ENCODE data around the gene FGD5. TPM values are rescaled to one million over a fixed set of nuclear protein-coding genes. Genes with fewer than 3 reads are reported as not detected.

The FGD5 gene
- polyA plus RNA-seq, 1 of the 3 experiments (the other 2 are of a cell fraction) = not detected

DNA sequence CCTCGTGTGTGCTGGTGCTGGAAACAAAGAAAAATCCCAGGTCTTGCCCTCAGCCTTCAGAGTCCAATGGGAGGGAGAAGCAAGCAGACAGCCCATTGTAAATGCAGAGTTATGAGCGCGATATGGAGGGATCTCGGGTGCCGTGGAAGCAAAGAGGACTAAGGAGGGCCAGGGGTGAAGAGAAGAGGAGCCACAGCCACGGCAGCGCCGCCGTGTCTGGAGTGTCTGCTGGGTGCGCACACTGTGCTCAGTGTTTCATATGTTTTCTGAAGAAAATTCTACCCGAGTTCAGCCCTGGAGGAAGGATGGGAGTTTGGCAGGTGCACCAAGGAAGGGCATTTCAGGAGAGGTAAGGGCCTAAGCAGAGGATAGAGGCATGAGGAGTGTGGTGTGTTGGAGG lies 92.9 kb downstream of the FGD5 start:
- ChIA-PET CTCF (interaction anchor here (1.3 to 7.2 kb wide), 5 partner anchors 10 to 237 kb away, joined by 3 to 105 read pairs (median 60); partner anchors contain the start of gene C3orf20), POLR2A (no interaction called here)
- H4K20me1 ChIP-seq (ENCODE audit: insufficient read depth) = no peaks in the 10 kb centered on the region
- H3K27ac ChIP-seq (ENCODE audit: low read depth in 2 of 2, low read length in 1 of 2) = no peak overlapping the region
- H3K27me3 ChIP-seq (ENCODE audit: insufficient read depth) = peaks cover 5% of the 10 kb centered on the region; the same call in 1 of the 2 replicates
- no peak overlapping the region for H3K4me2 ChIP-seq
- 72% methylated on average over 11 of the region's 11 CpGs for WGBS (ENCODE audit: low lambda C conversion rate)
- no peak overlapping the region for H3K9ac ChIP-seq
- no peaks in the 10 kb centered on the region for H3K36me3 ChIP-seq (replicated peaks in 1 of 2; ENCODE audit: control insufficient read depth in 1 of 2, insufficient read depth in 2 of 2, low read length in 1 of 2)
- H3K9me3 ChIP-seq = no peaks in the 10 kb centered on the region
- no peak for DNase-seq
- H3K79me2 ChIP-seq (ENCODE audit: insufficient read depth) = no peaks in the 10 kb centered on the region
- H2AFZ ChIP-seq (ENCODE audit: low read depth) = no peak overlapping the region
- H3K4me3 ChIP-seq (ENCODE audit: low read depth in 2 of 2, low read length in 1 of 2) = no peak overlapping the region
- peaks cover 0 to 26% of the 10 kb centered on the region in 2 experiments; a peak in 1 of 4 replicates for H3K4me1 ChIP-seq (ENCODE audit: control insufficient read depth in 1 of 2, insufficient read depth in 2 of 2, low read depth in 1 of 2, low read length in 1 of 2)
- H3F3A ChIP-seq (replicated peaks; ENCODE audit: insufficient read depth) = no peaks in the 10 kb centered on the region
- no peaks in the 10 kb centered on the region for H3K9me2 ChIP-seq
- no peak for TF ChIP-seq RAD21 (IDR thresholded peaks at IDR 0.05; ENCODE audit: low read length)
- TF ChIP-seq, protein P1, sequence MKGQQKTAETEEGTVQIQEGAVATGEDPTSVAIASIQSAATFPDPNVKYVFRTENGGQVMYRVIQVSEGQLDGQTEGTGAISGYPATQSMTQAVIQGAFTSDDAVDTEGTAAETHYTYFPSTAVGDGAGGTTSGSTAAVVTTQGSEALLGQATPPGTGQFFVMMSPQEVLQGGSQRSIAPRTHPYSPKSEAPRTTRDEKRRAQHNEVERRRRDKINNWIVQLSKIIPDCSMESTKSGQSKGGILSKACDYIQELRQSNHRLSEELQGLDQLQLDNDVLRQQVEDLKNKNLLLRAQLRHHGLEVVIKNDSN (IDR thresholded peaks at IDR 0.05; ENCODE audit: borderline replicate concordance, low read depth) = no peak
- no peak for TF ChIP-seq EP300 (IDR thresholded peaks at IDR 0.05; ENCODE audit: borderline replicate concordance in 1 of 2, low read depth in 1 of 2, low read length in 1 of 2)
- TF ChIP-seq, protein P2, sequence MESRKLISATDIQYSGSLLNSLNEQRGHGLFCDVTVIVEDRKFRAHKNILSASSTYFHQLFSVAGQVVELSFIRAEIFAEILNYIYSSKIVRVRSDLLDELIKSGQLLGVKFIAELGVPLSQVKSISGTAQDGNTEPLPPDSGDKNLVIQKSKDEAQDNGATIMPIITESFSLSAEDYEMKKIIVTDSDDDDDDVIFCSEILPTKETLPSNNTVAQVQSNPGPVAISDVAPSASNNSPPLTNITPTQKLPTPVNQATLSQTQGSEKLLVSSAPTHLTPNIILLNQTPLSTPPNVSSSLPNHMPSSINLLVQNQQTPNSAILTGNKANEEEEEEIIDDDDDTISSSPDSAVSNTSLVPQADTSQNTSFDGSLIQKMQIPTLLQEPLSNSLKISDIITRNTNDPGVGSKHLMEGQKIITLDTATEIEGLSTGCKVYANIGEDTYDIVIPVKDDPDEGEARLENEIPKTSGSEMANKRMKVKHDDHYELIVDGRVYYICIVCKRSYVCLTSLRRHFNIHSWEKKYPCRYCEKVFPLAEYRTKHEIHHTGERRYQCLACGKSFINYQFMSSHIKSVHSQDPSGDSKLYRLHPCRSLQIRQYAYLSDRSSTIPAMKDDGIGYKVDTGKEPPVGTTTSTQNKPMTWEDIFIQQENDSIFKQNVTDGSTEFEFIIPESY (IDR thresholded peaks at IDR 0.05; ENCODE audit: borderline replicate concordance, low read depth) = no peak
- TF ChIP-seq GATA2 (CRISPR knock-in tag; IDR thresholded peaks at IDR 0.05) = no peak
- no peak for TF ChIP-seq TEAD4 (IDR thresholded peaks at IDR 0.05; ENCODE audit: borderline replicate concordance, insufficient read depth)
- TF ChIP-seq TAF1 (IDR thresholded peaks at IDR 0.05; ENCODE audit: borderline replicate concordance, low read depth, low read length) = no peak
- TF ChIP-seq EZH2phosphoT487 (IDR thresholded peaks at IDR 0.05; ENCODE audit: borderline replicate concordance, low read depth) = no peak
- no peak for TF ChIP-seq FOXJ3 (CRISPR knock-in tag; IDR thresholded peaks at IDR 0.05)
- no peak for TF ChIP-seq FOXM1 (IDR thresholded peaks at IDR 0.05; ENCODE audit: low read depth)

DNA sequence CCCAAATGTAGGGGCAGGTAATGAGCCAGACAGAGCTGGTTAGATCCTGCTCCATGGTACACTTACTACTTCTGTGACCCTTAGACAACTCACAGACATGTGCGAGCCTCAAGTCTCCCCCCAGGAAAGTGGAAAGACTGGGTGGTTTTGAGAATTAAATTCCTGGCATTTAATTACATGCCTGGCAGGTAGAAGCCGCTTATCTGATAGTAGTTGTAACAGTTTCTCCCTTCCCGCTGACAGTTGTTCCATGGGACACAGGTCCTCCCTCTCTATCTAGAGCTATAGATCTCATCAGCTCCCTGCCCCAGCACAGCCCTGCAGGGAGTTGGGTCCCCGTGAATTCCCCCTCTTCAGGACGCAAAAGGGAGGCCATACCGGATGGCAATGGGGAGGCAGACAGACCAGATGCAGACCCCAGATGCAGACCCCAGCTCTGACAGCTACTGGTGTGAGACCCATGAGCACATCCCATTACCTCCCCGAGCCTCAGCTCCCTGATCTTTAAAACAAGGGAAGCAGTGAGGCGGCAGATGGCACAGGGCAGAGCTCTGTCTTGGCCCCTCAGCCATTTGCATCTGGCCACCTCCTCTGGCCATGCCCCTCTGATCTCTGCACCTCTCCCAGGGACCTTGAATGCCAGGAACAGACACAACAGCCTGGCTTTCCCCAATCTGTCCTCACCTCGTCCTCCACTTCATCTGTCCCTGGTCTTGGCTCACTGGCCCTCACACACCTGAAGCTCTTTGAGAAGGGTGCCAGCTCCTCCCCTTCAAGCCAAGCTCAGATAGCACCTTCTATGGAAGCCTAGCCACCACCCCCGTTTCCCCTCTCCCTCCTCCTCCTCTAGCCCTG lies 94.5 kb downstream of the FGD5 start:
- CTCF ChIA-PET = interaction anchor here (0.6 to 7.2 kb wide), 35 partner anchors 9 to 405 kb away, joined by 3 to 105 read pairs (median 4); partner anchors contain the start of gene C3orf20
- no peaks in the 10 kb centered on the region for H3K36me3 ChIP-seq (replicated peaks in 1 of 2; ENCODE audit: control insufficient read depth in 1 of 2, insufficient read depth in 2 of 2, low read length in 1 of 2)
- TF ChIP-seq POLR2AphosphoS5 (IDR thresholded peaks at IDR 0.05; ENCODE audit: low read depth, low read length) = no peak
- TF ChIP-seq TAF1 (IDR thresholded peaks at IDR 0.05; ENCODE audit: borderline replicate concordance, low read depth, low read length) = no peak
- TF ChIP-seq, protein P2 (IDR thresholded peaks at IDR 0.05; ENCODE audit: borderline replicate concordance, low read depth) = no peak
- no peak for TF ChIP-seq EZH2phosphoT487 (IDR thresholded peaks at IDR 0.05; ENCODE audit: borderline replicate concordance, low read depth)
- TF ChIP-seq EP300 (IDR thresholded peaks at IDR 0.05; ENCODE audit: borderline replicate concordance in 1 of 2, low read depth in 1 of 2, low read length in 1 of 2) = no peak
- no peak for TF ChIP-seq PBX3 (IDR thresholded peaks at IDR 0.05)
- TF ChIP-seq CHD2 (IDR thresholded peaks at IDR 0.05; ENCODE audit: low read length, partially characterized antibody) = no peak
- no peak for TF ChIP-seq CTCF (IDR thresholded peaks at IDR 0.05)
- TF ChIP-seq NFIC (IDR thresholded peaks at IDR 0.05; ENCODE audit: borderline replicate concordance) = no peak
- TF ChIP-seq FOXM1 (IDR thresholded peaks at IDR 0.05; ENCODE audit: low read depth) = no peak
- TF ChIP-seq ELF1 (IDR thresholded peaks at IDR 0.05) = no peak
- no peak for TF ChIP-seq GATA2 (CRISPR knock-in tag; IDR thresholded peaks at IDR 0.05)

More for the DNA sequence above, 94.5 kb downstream of the FGD5 start:
- Histone ChIP-seq H3K9me2 (no peaks in the 10 kb centered on the region), H2AFZ (ENCODE audit: low read depth) (no peak overlapping the region), H3K27ac (ENCODE audit: low read depth in 2 of 2, low read length in 1 of 2) (no peak overlapping the region), H3K79me2 (ENCODE audit: insufficient read depth) (no peaks in the 10 kb centered on the region), H4K20me1 (ENCODE audit: insufficient read depth) (no peaks in the 10 kb centered on the region), H3K4me1 (ENCODE audit: control insufficient read depth in 1 of 2, insufficient read depth in 2 of 2, low read depth in 1 of 2, low read length in 1 of 2) (peaks cover 0 to 26% of the 10 kb centered on the region in 2 experiments; a peak in 1 of 4 replicates), H3K4me3 (ENCODE audit: low read depth in 2 of 2, low read length in 1 of 2) (no peak overlapping the region), H3K9me3 (no peaks in the 10 kb centered on the region), H3K27me3 (ENCODE audit: insufficient read depth) (peaks cover 9% of the 10 kb centered on the region; the same call in 1 of the 2 replicates), H3F3A (replicated peaks; ENCODE audit: insufficient read depth) (no peaks in the 10 kb centered on the region), H3K9ac (no peak overlapping the region), H3K4me2 (no peak overlapping the region)
- POLR2A ChIA-PET = interaction anchor here (1.0 to 1.6 kb wide), 2 partner anchors 129 to 262 kb away, joined by 3 to 5 read pairs; partner anchors contain the start of gene CCDC174
- peak; percentile 58 for DNase-seq
- WGBS (ENCODE audit: low lambda C conversion rate) = 28% methylated on average over 7 of the region's 10 CpGs

Measured in SK-N-SH (cell line).